HG03060 (cell line): ENCODE measurements around the gene COA3.

Experiments
- ATAC-seq: cut with Tn5 transposase; IDR thresholded peaks from one replicate; pipeline ENCODE4 v1.9.1; 2021; ENCODE audit warnings: low read depth, moderate number of reproducible peaks; ENCODE audit not compliant: unreplicated experiment

COA3 gene

DNA sequence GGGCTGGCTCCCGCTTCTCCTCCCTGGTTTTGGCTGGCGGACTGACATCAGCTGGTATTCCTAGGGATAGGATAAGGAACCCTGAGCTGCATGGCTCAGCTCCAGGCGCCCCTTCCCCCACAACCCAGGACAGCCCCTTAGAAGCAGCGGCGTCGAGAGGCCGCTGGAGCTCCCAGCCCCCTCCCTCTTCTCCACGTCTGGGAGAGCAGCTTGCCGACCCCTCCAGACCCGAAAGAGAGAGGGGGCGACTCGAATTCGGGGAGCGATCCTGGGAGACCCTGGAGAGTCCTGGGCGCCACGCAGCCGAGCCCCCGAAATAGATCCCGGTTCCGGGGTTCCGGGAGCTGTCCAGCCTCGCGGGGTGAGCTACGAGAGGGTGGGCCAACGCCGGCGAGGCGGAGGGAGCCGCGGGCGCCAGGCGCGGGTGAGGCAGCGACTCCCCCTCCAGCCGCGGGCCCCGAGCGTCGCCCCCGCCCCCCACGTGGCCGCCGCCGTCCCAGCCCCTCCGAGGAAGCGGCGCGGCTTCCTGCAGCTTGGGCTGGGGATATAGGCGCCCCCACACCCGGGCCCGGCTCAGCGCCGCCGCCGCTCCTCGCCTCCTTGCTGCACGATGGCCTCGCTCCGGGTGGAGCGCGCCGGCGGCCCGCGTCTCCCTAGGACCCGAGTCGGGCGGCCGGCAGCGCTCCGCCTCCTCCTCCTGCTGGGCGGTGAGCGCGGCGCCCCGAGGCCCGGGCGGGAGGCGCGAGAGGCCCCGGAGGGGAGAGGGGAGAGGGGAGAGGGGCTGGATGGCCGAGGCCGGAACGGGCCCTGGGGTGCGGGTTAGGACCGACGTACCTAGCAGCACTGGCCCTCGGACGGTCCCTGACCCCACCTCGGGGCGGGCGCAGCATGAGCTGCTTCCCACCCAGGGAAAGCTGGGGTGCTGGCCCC, 37.6 kb downstream of the COA3 start, which contains the start of gene RAMP2:
RAMP2 (plus strand) TSS at position 576 of the 930 bp plus-strand sequence; CDS start at position 611, 35 bp downstream.
- ATAC-seq = no peak

DNA sequence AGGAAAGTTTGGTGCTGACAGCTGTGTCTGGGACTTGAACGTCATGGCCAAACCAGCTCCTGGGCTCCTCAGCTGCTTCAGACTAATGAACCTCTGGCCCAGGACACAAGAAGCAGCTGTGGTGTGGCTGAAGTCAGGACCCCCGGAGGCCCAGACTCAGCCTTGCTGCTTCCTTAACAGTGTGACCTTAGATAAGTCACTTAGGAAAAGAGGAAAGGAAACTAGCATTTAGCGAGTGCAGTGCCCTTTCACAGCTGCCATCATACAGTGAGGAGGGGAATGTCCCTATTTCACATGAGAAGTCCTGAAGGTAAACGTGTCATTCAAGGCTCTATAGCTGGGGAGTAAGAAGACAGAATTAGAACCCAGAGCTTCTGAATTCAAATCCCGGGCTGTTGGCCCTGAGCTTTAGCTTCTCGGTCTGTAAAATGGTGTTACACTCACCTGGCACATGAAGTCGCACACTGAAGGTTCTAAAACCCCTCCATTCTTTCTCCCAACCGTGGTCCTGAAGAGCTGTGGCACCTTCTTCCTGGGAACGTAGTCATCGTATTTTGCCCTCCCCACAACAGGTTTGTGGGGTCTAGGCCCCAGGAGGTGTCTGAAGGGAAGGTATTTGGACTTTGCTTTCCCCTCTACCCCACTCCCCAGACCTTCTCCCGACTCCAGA, 38.4 kb downstream of the COA3 start:
- ATAC-seq = no peak

DNA sequence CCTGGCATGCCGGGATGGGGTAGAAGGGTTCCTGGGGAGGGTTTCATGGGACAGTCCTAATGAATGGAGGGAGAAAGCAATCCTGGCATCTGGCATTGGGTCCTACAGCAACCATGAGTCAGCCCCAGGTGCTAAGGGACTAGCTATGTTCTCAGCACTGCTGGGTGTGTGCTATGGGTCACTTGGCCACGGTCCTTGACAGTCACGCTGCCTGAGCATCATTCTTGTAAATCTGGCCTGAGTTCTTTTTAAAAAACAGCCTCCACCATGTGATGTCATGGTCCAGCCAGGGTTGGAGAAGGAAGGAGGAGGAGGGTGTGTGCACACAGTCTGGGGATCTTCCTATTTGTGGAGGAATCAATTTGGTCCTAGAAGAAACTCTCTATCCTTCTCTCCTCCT, 43.7 kb downstream of the COA3 start:
- ATAC-seq = no peak

DNA sequence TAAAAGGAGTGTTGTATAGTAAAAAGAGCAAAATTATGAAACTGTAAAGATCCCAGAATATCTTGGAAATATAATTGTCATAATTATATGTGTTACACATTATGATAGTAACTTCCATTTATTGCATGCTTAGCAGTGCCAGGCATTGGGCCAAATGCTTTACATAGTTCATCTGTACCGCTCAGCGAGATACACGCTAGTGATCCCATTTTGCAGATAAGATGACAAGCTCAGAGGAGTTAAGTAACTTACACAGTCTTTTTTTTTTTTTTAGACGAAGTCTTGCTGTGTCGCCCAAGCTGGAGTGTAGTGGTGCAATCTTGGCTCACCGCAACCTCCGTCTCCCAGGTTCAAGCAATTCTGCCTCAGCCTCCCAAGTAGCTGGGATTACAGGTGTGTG, 46.9 kb downstream of the COA3 start:
- no peak for ATAC-seq

DNA sequence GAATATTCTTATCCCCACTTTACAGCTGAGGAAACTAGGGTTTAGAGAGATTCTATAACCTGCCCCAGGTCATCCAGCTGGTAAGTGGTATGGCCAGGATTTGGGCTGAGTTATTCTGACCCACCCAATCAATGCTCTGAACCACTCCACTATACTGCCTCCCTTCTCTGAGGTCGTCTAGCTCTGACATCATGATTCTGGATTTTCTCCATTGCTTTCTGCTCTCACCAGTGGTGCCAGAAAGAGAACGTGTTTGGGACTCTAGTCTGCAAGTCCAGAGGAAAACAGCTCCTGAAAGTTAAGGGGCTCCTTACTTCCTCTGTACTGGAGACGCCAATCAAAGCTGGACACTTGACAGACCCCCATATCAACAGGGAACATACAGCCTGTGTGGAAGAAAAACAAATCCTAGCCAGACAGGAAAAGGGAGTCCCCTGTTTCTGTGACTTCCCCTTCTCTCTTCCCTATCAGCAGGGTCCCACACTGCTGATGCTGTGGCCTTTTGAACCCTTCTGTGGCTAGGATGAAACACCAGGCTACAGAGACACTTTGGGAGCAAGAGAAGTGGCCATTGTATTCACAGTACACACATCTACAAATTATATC, 47.7 kb downstream of the COA3 start:
- ATAC-seq = no peak

DNA sequence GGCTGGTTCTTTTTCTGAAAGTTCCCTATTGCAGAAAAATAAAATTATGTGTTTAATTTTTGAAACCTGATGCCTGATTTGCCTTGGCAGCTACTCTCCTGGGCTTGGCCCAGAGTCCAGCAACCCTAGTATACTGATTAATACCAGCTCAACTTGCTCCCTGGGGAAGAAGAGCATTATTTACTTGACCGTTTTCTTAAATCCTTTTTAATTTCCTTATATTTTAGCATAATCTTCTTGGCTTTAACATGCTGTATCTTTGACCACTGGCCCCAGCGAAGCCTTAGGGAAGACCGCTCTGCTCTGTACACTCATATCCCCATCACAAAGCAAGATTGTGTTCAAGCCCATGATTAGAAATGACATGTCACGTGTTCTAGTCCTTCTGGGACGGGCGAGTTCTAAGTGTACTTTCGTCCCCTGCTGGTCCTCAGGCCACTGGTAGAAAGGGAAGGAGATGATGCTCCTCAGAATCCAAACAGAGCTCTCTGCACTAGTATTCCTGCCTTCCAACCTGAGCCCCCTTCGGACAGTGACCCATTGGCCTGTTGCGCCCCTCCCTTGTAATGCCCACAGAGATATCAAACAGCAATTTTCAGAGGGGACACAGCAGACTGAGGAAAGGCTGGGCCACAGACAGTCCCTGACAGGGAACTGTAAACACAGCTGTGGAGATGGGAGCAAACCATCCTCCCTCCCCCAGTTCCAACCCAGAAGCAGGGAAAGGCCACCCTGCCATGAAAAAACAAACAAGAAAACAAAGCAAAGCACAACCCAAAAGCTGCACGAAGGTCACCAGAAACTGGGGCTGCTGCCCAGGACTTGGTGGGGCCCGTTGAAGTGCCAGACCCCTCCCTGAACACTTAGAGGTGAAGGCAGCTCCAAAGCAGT, 49.4 kb downstream of the COA3 start:
- ATAC-seq = no peak

DNA sequence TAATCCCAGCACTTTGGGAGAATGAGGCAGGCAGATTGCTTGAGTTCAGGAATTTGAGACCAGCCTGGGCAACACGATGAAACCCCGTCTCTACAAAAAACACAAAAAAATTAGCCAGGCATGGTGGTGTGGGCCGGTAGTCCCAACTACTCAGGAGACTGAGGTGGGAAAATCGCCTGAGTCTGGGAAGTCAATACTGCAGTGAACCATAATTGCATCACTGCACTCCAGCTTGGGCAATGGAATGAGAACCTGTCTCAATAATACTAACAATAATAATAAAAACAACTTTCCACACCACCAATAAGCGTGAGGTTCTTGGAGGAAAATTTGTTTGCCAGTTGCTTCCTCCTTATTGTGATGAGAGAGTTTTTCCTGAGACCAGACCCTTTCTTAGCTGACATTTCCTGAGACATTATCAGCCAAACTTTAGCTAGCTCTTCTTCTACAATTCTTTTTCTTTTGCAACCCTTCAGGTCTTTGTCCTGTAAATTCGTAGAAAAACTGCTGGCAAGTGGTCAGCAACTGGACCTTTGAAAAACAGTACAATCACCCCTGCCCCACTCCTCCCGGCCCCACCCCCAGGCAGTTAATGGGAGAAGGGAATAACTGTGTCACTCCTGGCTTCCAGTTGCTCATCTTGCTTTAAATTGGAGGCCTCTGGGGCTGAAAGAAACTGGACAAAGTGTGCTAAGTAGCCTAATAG, 50.1 kb downstream of the COA3 start:
- no peak for ATAC-seq
